DOHH2 (cell line): Measurements from ENCODE around the gene GNAS-AS1.

Experiments used
- H3F3A ChIP-seq: fragments of 200-600 bp; sonication (generic), shearing (Covaris generic); 2 replicates; pipeline ENCODE4 v1.6.0; 2016; ENCODE audit warnings: antibody characterized with exemption, mild to moderate bottlenecking; ENCODE audit not compliant: control insufficient read depth, insufficient read depth
- H3K27ac ChIP-seq: fragments of 200-600 bp; sonication (generic); 2 replicates; pipeline ENCODE4 v1.5.1; 2014; ENCODE audit warnings: low read depth, mild to moderate bottlenecking, low read length, moderate library complexity
- H3K27me3 ChIP-seq: fragments of 200-600 bp; sonication (generic); 2 replicates; pipeline ENCODE4 v1.6.1; 2014; ENCODE audit warnings: mild to moderate bottlenecking, low read length, mixed read lengths; ENCODE audit not compliant: control insufficient read depth
- H3K36me3 ChIP-seq: fragments of 200-600 bp; sonication (generic); 2 replicates; pipeline ENCODE4 v1.6.1; 2014; ENCODE audit warnings: mild to moderate bottlenecking, low read length, moderate library complexity, mixed read lengths; ENCODE audit not compliant: control insufficient read depth
- H3K4me1 ChIP-seq: fragments of 200-600 bp; sonication (generic); 2 replicates; pipeline ENCODE4 v1.6.1; 2014; ENCODE audit warnings: mild to moderate bottlenecking, low read length, mixed read lengths; ENCODE audit not compliant: control insufficient read depth
- H3K4me2 ChIP-seq: fragments of 200-600 bp; sonication (generic); 2 replicates; pipeline ENCODE4 v1.6.0; 2014; ENCODE audit warnings: mild to moderate bottlenecking, low read length, moderate library complexity
- H3K4me3 ChIP-seq: fragments of 200-600 bp; sonication (generic); 2 replicates; pipeline ENCODE4 v1.5.1; 2014; ENCODE audit warnings: mild to moderate bottlenecking, low read length, mixed read lengths
- H3K79me2 ChIP-seq: fragments of 200-600 bp; sonication (generic); 2 replicates; pipeline ENCODE4 v1.6.1; 2014; ENCODE audit warnings: mild to moderate bottlenecking, low read length, mixed read lengths; ENCODE audit not compliant: control insufficient read depth
- H3K9me2 ChIP-seq: fragments of 200-600 bp; sonication (generic); replicated peaks from 2 replicates; pipeline ENCODE4 v1.6.1; 2014; ENCODE audit warnings: mild to moderate bottlenecking, low read length, mixed read lengths; ENCODE audit not compliant: control insufficient read depth
- H3K9me3 ChIP-seq: fragments of 200-600 bp; sonication (generic); 2 replicates; pipeline ENCODE4 v1.6.1; 2014; ENCODE audit warnings: antibody characterized with exemption, low read length, mixed read lengths; ENCODE audit not compliant: control insufficient read depth, insufficient read depth
- H4K20me1 ChIP-seq: fragments of 200-600 bp; sonication (generic); 2 replicates; pipeline ENCODE4 v1.6.0; 2014; ENCODE audit warnings: low read depth, mild to moderate bottlenecking, antibody characterized with exemption, low read length, moderate library complexity; ENCODE audit not compliant: control insufficient read depth, insufficient read depth
- EZH2phosphoT487 ChIP-seq: fragments of 200-600 bp; sonication (generic); IDR thresholded peaks from 2 replicates; pipeline ENCODE4 v1.6.1; 2017; ENCODE audit warnings: borderline replicate concordance, mild to moderate bottlenecking, antibody characterized with exemption, low read length, moderate library complexity, mixed read lengths
- TF ChIP-seq, protein P1 (sequence below): fragments of 200-600 bp; sonication (generic); IDR thresholded peaks from one replicate; pipeline ENCODE4 v1.5.1; 2014; ENCODE audit warnings: antibody characterized with exemption, mild to moderate bottlenecking, low read depth, low read length; ENCODE audit not compliant: poor library complexity, severe bottlenecking

The GNAS-AS1 gene

DNA sequence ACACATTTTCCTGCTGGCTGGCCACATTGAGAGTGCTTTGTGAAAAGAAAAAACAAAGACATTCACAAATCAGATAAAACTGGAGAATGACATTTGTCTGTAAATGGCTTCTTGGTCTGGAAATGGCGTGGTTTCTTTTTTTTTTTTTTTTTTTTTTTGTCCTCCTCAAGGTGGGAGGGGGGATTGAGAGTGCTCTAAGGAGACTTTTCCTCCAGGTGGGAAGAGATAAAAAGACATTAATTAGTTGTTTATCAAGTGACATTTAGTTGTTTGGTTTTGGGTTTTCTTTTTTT lies 42.2 kb upstream of the GNAS-AS1 start:
- TF ChIP-seq, protein P1, sequence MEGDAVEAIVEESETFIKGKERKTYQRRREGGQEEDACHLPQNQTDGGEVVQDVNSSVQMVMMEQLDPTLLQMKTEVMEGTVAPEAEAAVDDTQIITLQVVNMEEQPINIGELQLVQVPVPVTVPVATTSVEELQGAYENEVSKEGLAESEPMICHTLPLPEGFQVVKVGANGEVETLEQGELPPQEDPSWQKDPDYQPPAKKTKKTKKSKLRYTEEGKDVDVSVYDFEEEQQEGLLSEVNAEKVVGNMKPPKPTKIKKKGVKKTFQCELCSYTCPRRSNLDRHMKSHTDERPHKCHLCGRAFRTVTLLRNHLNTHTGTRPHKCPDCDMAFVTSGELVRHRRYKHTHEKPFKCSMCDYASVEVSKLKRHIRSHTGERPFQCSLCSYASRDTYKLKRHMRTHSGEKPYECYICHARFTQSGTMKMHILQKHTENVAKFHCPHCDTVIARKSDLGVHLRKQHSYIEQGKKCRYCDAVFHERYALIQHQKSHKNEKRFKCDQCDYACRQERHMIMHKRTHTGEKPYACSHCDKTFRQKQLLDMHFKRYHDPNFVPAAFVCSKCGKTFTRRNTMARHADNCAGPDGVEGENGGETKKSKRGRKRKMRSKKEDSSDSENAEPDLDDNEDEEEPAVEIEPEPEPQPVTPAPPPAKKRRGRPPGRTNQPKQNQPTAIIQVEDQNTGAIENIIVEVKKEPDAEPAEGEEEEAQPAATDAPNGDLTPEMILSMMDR: no peak
- no peak for TF ChIP-seq EZH2phosphoT487
- peaks cover 5% of the 10 kb centered on the region; the same call in 1 of the 2 replicates for H3F3A ChIP-seq
- peaks cover 34% of the 10 kb centered on the region for H4K20me1 ChIP-seq
- peak overlapping the region; percentile 66 for H3K4me2 ChIP-seq
- H3K9me3 ChIP-seq: no peaks in the 10 kb centered on the region
- H3K27ac ChIP-seq: peak overlapping the region; percentile 76
- H3K9me2 ChIP-seq: no peaks in the 10 kb centered on the region
- peak overlapping the region; percentile 78 for H3K4me3 ChIP-seq
- H3K27me3 ChIP-seq: no peaks in the 10 kb centered on the region
- H3K4me1 ChIP-seq: peaks cover 29% of the 10 kb centered on the region
- H3K79me2 ChIP-seq: peaks cover 85% of the 10 kb centered on the region
- H3K36me3 ChIP-seq: peaks cover 53% of the 10 kb centered on the region

DNA sequence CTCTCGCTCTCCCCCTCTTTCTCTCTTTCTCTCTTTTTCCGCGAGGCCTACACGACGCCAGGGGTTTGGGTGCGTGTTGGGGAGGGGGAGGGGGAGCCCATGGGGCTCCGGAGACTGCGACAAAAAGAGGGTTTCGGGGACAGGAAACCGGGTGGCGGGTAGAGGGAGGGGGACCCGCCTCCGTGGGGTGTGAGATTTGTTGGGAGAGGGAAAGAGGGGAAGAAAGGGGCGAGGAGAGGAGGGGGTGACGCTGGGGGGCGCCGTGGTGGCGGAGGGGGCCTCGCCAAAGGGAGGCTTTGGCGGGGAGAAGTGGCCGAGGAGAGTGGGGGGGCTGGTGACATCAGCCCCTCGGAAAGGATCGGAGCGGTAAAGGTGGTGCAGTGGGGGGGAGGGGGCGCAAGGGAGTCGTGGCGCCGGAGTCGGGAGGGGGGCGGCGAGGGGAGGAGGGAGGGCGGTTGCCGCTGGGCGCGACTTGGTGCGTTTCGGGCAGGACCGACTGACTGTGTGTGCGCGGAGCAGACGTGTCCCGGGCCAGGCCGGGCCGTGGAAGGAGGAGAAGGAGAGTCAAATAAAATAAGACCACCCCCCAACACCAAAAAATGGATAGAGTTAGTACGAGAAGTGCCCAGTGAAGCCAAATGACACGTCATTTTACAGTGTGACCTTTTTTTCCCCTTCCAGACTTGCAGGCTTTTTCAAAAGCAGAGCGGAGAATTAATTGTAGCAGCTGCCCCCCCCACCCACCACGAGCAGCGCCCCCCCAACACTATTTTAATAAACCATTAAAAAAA lies 41.6 kb upstream of the GNAS-AS1 start:
- H3K4me1 ChIP-seq: peaks cover 35% of the 10 kb centered on the region
- H3K27me3 ChIP-seq: no peaks in the 10 kb centered on the region
- no peaks in the 10 kb centered on the region for H3K9me3 ChIP-seq
- peaks cover 85% of the 10 kb centered on the region for H3K79me2 ChIP-seq
- H3K4me3 ChIP-seq: peak overlapping the region; percentile 78
- H4K20me1 ChIP-seq: peaks cover 30% of the 10 kb centered on the region
- H3K9me2 ChIP-seq: no peaks in the 10 kb centered on the region
- TF ChIP-seq, protein P1: peak; percentile 48
- TF ChIP-seq EZH2phosphoT487: no peak
- H3K4me2 ChIP-seq: peak overlapping the region; percentile 66
- H3K36me3 ChIP-seq: peaks cover 48% of the 10 kb centered on the region
- H3F3A ChIP-seq: peaks cover 3% of the 10 kb centered on the region; the same call in 1 of the 2 replicates
- peak overlapping the region; percentile 76 for H3K27ac ChIP-seq

DNA sequence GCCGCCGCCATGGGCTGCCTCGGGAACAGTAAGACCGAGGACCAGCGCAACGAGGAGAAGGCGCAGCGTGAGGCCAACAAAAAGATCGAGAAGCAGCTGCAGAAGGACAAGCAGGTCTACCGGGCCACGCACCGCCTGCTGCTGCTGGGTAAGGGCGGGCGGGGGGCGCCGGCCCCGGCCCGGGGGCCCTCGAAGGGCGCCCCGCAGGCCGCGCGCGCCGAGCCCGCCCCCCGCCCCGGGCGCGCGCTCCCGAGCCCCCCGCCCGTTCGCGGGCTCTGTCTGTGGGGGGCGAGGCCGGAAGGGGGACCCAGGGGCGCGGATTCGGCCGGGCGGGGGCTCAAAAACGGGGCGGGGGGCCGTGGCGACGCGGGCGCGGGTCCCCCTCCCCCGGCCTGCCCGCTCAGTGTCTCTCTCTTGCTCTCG lies 41.0 kb upstream of the GNAS-AS1 start:
- peaks cover 41% of the 10 kb centered on the region for H3K36me3 ChIP-seq
- no peaks in the 10 kb centered on the region for H3K9me2 ChIP-seq
- peak overlapping the region; percentile 66 for H3K4me2 ChIP-seq
- peaks cover 3% of the 10 kb centered on the region; the same call in 1 of the 2 replicates for H3F3A ChIP-seq
- no peaks in the 10 kb centered on the region for H3K27me3 ChIP-seq
- peak overlapping the region; percentile 78 for H3K4me3 ChIP-seq
- peaks cover 26% of the 10 kb centered on the region for H4K20me1 ChIP-seq
- no peaks in the 10 kb centered on the region for H3K9me3 ChIP-seq
- peaks cover 40% of the 10 kb centered on the region for H3K4me1 ChIP-seq
- peak overlapping the region; percentile 76 for H3K27ac ChIP-seq
- TF ChIP-seq EZH2phosphoT487: no peak
- TF ChIP-seq, protein P1: no peak
- H3K79me2 ChIP-seq: peaks cover 79% of the 10 kb centered on the region
